Aorta (tissue), 5 donors: ENCODE data around the gene KIAA1614. TPM values are rescaled to one million over a fixed set of nuclear protein-coding genes. Genes with fewer than 3 reads are reported as not detected.

Source experiments
- ATAC-seq: fragments of 200-7000 bp; cut with Tn5 transposase; one replicate; pipeline ENCODE4 v1.9.1; 2022; ENCODE audit warnings: moderate library complexity; ENCODE audit not compliant: low FRiP score
- DNase-seq, 2 donors: peaks; one replicate each; pipeline ENCODE4 v3.0.0-alpha.2; 2020
- H3K27ac ChIP-seq, 2 donors: one replicate each; pipeline ENCODE4 v1.5.1; 2013; ENCODE audit warnings: low read length in 2 of 2, mild to moderate bottlenecking in 2 of 2, moderate library complexity in 2 of 2, control low read depth in 1 of 2, inconsistent platforms in 1 of 2, low read depth in 1 of 2
- H3K27me3 ChIP-seq, 2 donors: one replicate each; pipeline ENCODE4 v1.6.1; 2013; ENCODE audit warnings: control low read depth in 1 of 2, low read length in 1 of 2, mild to moderate bottlenecking in 1 of 2, moderate library complexity in 1 of 2; ENCODE audit not compliant: insufficient read depth in 2 of 2, control insufficient read depth in 1 of 2
- H3K36me3 ChIP-seq, 2 donors: one replicate each; pipeline ENCODE4 v1.6.1; 2013; ENCODE audit warnings: control low read depth in 1 of 2, low read length in 1 of 2, mild to moderate bottlenecking in 1 of 2; ENCODE audit not compliant: insufficient read depth in 2 of 2, control insufficient read depth in 1 of 2
- H3K4me1 ChIP-seq, 2 donors: one replicate each; pipeline ENCODE4 v1.6.1; 2013; ENCODE audit warnings: low read length in 2 of 2, control low read depth in 1 of 2, mild to moderate bottlenecking in 1 of 2, moderate library complexity in 1 of 2; ENCODE audit not compliant: insufficient read depth in 2 of 2, control insufficient read depth in 1 of 2
- H3K4me3 ChIP-seq, 2 donors: one replicate each; pipeline ENCODE4 v1.5.1; 2013; ENCODE audit warnings: low read length in 2 of 2, control low read depth in 1 of 2, mild to moderate bottlenecking in 1 of 2
- H3K9me3 ChIP-seq: one replicate; pipeline ENCODE4 v1.6.1; 2013; ENCODE audit warnings: mild to moderate bottlenecking, low read length; ENCODE audit not compliant: control insufficient read depth
- WGBS, 2 donors: extraction: QIAGEN DNeasy Blood & Tissue Kit; methylation state at CpG; one replicate each; pipeline ENCODE4 v1.1.7; 2013; 5-methylcytosine and 5-hydroxymethylcytosine counted together
- intact Hi-C, 2 donors: fragments of 100-400 bp; cut with DNase I; formaldehyde crosslinking; loops; one replicate each; pipeline versions ENCODE4 v1.14.2 to v1.15.0; 2022
- polyA plus RNA-seq, 2 donors: library from polyadenylated mRNA; stranded (reverse); fragments of 200-250 nt; gene quantifications; one replicate each; pipeline ENCODE4 v1.2.3, GENCODE V29; 2013
- total RNA-seq, 2 donors: library from RNA; stranded (reverse); fragmentation: NEBNext Ultra II Directional; extraction: Animal tissue kit (Norgen Biotek cat#: 25700); gene quantifications; one replicate each; pipeline ENCODE4 v1.2.1, GENCODE V29; 2021
- donor health status: healthy with polysubstance abuse.
- donor health status: Bipolar disorder and iron deficiency.
- donor health status: DM: no; HTN: no; CAD: no.
- donor health status: DM: no; HTN: no; CAD: no.
- donor health status: DM: yes; HTN: yes; CAD: no.

Gene KIAA1614
- total and polyA plus RNA-seq, 4 donors, result 4.3 to 10.5 (median 8.9) TPM

DNA sequence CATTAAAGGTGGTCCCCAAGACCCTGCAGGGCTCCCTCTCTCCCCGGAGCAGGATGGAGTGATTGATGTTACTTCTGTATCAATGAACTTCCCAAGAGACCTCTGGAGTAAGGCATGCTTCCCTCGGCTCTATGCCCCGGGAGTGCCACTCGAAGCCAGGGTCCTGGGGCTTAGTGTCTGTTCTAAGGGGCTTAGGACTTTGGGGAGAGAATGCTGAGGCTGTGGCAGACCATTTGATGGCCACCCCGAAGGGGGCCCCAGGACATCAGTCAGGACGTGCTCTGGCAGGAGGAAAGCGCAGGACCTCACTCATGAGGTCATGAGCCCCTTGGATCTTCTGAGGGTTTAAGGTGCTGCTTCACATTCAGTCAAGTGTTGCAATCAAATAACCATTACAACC, 7.5 kb downstream of the KIAA1614 start:
- Histone ChIP-seq H3K27me3 (no peaks in the 10 kb centered on the region), H3K27ac (no peak overlapping the region), H3K9me3 (no peaks in the 10 kb centered on the region), H3K36me3 (no peaks in the 10 kb centered on the region), H3K4me1 (no peaks in the 10 kb centered on the region), H3K4me3 (no peak overlapping the region)
- no peak for DNase-seq
- 84 to 89% methylated on average over 7 of the region's 7 CpGs for WGBS, 2 donors
- intact Hi-C loops, result no loop called here
- ATAC-seq, result no peak

DNA sequence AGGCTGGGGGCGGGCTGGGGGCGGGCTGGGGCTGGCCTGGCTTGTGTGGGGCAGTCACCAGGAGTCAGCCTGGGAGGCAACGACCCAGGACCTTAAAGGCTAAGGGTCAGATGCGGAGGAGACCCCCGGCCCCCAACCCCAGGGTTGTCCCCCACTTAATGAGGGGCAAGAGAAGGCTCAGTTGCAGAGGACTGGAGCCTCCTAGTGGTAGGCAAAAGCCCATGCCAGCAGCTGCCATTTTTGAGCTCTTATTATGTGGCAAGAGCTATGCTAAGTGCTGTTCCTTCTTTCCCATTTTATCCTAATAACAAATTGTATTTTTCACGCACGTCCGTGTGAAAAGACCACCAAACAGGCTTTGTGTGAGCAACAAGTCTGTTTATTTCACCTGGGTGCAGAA, 8.0 kb downstream of the KIAA1614 start:
- no peaks in the 10 kb centered on the region for H3K36me3 ChIP-seq
- 89 to 90% methylated on average over 8 of the region's 8 CpGs for WGBS, 2 donors
- intact Hi-C loops, result no loop called here
- DNase-seq, result no peak
- ATAC-seq, result no peak
- H3K9me3 ChIP-seq, result no peaks in the 10 kb centered on the region
- H3K27ac ChIP-seq, result no peak overlapping the region
- H3K4me1 ChIP-seq, result no peaks in the 10 kb centered on the region
- H3K27me3 ChIP-seq, result no peaks in the 10 kb centered on the region
- no peak overlapping the region for H3K4me3 ChIP-seq

DNA sequence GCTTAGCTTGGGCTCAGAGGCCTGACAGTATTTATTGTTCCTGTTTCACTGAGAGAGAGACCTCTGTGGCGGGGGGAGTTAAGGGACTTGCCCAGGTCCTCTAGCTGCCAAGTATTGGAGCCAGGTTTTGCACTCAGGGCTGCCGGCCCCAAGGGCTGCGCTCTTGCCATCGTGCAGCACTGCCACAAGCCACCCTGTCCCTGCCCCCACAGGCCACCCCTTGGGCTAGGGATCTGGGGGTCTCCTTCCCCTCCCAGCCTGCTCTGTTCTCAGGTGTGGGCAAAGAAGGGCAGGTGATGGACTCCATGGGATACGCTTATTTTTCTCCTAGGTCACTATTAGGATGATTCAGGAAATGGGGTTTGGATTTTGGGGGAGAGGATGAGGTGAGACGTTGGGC, 8.7 kb downstream of the KIAA1614 start:
- Histone ChIP-seq H3K4me1 (no peaks in the 10 kb centered on the region), H3K27ac (no peak overlapping the region), H3K27me3 (no peaks in the 10 kb centered on the region), H3K9me3 (no peaks in the 10 kb centered on the region), H3K4me3 (no peak overlapping the region), H3K36me3 (no peaks in the 10 kb centered on the region)
- ATAC-seq (no peak), DNase-seq (no peak)
- WGBS, 2 donors, result 89 to 93% methylated on average over 6 of the region's 6 CpGs
- intact Hi-C loops, result no loop called here

DNA sequence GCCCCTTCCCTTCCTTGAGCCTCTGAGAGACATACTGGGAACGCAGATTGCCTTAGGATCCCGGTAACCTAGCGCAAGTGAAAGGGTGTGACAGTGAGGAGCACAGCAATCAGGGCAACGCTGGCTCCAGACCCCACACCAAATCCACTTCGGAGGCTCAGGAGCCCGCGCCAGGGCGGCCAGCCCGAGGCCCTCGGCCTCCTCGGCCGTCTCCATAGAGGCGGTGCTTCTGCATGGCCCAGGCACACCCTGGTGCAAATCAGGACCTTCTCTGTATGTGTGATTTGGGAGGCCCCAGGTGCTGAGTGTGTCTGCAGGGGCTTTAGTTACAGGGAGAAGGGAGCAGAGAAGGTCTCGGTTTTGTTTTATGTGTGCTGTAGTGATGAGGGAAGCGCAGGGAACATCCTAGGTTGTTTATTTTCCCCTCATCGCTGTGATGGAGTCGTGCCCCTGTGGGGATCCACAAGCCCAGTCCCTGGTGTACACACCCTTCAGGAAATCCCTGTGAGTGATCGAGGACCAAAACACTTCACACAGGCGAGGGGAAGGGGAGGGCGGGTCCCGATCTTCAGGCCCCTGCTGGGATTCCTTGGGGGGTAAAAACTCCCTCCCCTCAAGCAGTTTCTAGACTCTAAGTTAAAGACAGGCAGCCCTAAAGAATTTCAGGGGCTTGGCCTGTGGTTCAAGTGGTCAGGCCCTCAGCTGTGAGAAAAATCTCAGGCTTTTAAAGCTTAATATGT, 9.4 kb downstream of the KIAA1614 start:
- Histone ChIP-seq H3K27ac (no peak overlapping the region), H3K9me3 (no peaks in the 10 kb centered on the region), H3K4me3 (no peak overlapping the region), H3K27me3 (no peaks in the 10 kb centered on the region), H3K36me3 (no peaks in the 10 kb centered on the region), H3K4me1 (no peaks in the 10 kb centered on the region)
- intact Hi-C loops, result no loop called here
- ATAC-seq (no peak), DNase-seq (no peak)
- WGBS, 2 donors, result 89% methylated on average over 21 of the region's 21 CpGs

DNA sequence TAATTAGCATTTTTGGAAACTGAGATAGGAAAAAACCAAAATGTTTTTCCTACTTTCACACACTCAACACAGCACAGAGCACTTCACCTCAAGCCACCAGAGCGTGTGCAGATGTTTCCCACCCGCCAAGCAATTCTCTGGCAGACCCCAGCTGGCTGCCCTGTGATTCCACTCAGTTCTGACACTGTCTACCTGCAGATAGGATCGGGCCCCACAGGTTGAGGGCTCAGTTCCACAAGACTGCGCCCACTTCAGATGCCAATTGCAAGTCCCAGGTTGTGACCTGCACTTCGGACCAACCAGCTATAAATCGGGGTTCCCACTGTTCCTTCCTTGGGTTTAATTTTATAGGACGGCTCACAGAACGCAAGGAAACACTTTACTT, 9.9 kb downstream of the KIAA1614 start:
- Histone ChIP-seq H3K4me1 (no peaks in the 10 kb centered on the region), H3K27me3 (no peaks in the 10 kb centered on the region)
- 93% methylated on average over 8 of the region's 8 CpGs for WGBS, 2 donors

DNA sequence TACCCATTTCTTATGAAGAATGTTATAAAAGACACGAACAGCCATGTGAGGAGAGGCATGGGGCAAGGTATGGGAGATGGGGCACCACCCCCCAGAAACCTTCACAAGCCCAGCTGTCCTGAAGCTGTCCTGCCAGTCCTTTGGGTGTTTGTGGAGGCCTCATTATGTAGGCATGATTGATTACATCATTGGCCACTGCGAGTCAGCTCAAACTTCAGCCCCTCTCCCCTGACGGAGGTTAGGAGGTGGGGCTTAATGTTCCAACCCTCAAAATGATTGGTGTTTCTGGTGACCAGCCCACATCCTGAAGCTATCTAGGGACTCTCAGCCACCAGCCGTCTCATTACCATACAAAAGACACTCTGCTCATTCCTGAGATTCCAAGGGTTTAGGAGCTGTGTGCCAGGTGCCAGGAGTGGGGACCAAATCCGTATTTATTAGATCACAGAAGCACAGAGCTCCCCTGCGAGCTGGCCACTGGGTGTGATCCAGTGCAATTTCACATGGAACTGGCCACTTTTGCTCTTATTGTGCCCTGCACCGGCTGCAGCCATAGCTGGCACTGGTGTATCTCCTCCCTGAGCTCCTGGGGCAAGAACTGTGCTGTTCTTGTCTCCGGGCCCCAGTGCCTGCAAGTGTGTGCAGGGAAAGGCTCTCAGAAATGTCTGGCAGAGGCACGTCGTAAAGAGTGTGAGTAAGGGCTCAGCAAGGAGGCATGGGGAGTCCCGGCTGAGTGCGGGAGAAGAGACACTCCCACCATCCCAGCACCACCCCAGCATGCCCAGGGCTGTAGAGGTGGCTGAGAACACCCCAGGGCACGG, 10.5 kb downstream of the KIAA1614 start:
- H3K27me3 ChIP-seq, result no peaks in the 10 kb centered on the region
- intact Hi-C loops, result no loop called here
- WGBS, 2 donors, result 80 to 85% methylated on average over 13 of the region's 13 CpGs
- no peaks in the 10 kb centered on the region for H3K4me1 ChIP-seq
- H3K9me3 ChIP-seq, result no peaks in the 10 kb centered on the region
- no peak overlapping the region for H3K4me3 ChIP-seq
- H3K36me3 ChIP-seq, result no peaks in the 10 kb centered on the region
- DNase-seq, result no peak
- H3K27ac ChIP-seq, result no peak overlapping the region
- ATAC-seq, result no peak

More for the DNA sequence above, 9.9 kb downstream of the KIAA1614 start:
- intact Hi-C loops, result no loop called here
- DNase-seq, result no peak
- Histone ChIP-seq H3K4me3 (no peak overlapping the region), H3K9me3 (no peaks in the 10 kb centered on the region), H3K27ac (no peak overlapping the region), H3K36me3 (no peaks in the 10 kb centered on the region)
- no peak for ATAC-seq

DNA sequence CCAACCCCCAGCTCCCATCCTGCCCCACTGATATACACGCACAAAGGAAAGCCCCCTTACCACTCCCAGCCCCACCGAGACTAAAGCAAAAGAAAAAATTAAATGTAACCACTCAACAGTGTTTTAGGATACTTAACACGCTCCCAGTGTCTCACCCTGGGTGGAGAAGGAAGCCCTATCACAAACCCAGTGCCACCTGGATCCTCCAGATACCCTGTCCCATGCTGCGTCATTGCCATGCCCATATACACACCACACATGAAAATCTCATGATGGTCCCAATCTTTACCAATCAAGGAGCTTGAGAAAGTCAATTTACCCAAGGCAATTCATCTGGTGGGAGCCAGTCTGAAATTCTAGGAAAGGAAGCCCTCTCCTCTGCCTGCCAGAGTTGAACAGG, 11.2 kb downstream of the KIAA1614 start:
- intact Hi-C loops, result no loop called here
- Histone ChIP-seq H3K9me3 (no peaks in the 10 kb centered on the region), H3K4me3 (no peak overlapping the region), H3K27me3 (no peaks in the 10 kb centered on the region), H3K36me3 (no peaks in the 10 kb centered on the region), H3K27ac (no peak overlapping the region), H3K4me1 (no peaks in the 10 kb centered on the region)
- 82 to 94% methylated on average over 4 of the region's 4 CpGs for WGBS, 2 donors
- ATAC-seq (no peak), DNase-seq (no peak)

DNA sequence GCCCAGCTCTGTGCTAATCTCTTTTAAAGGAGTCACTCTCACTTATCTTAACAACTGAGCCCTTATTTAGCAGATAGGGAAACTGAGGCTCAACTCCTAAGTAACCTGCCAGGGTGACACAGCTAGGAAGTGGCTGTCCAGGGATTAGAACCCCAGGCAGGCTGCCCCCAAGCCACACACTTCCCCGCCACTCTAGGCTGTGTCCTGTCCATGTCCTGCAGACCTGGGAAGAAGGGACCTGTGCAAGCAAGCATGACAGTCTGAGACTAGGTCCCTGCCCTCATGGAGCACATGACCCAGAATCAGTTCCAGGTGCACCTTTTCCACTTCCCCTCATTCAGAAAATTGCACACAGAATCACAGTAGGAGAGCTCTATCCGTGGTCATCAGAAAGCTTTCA, 12.2 kb downstream of the KIAA1614 start:
- no peak for ATAC-seq
- H3K27ac ChIP-seq, result no peak overlapping the region
- intact Hi-C loops, result no loop called here

More for the DNA sequence above, 12.2 kb downstream of the KIAA1614 start:
- Histone ChIP-seq H3K27me3 (no peaks in the 10 kb centered on the region), H3K9me3 (no peaks in the 10 kb centered on the region), H3K4me1 (no peaks in the 10 kb centered on the region), H3K36me3 (peaks cover 0 to 2% of the 10 kb centered on the region in 2 donors), H3K4me3 (no peak overlapping the region)
- 91 to 92% methylated on average over 2 of the region's 2 CpGs for WGBS, 2 donors
- DNase-seq, result no peak
